Activated T-helper 17 cell treated with anti-CD3 and anti-CD28 coated beads, Interleukin-2, amount 50 U/mL, for 72 hours (primary cell): ENCODE measurements around the gene TSPAN11. TPM values are rescaled to one million over a fixed set of nuclear protein-coding genes. Genes with fewer than 3 reads are reported as not detected.

ENCODE experiments used
- ATAC-seq: fragments of 150-1000 bp; cut with Tn5 transposase; replicated peaks from 2 replicates; pipeline ENCODE4 v1.10.0; 2021; ENCODE audit warnings: mild to moderate bottlenecking, moderate library complexity
- H3K27ac Mint-ChIP-seq: one replicate; pipeline ENCODE4 v1.8.0; 2022; ENCODE audit warnings: mixed read lengths
- H3K27me3 Mint-ChIP-seq: one replicate; pipeline ENCODE4 v1.8.0; 2022; ENCODE audit warnings: mixed read lengths
- H3K36me3 Mint-ChIP-seq: one replicate; pipeline ENCODE4 v1.8.0; 2022; ENCODE audit warnings: low read depth, mild to moderate bottlenecking, mixed read lengths
- H3K4me1 Mint-ChIP-seq: one replicate; pipeline ENCODE4 v1.8.0; 2022; ENCODE audit warnings: mixed read lengths
- H3K4me3 Mint-ChIP-seq: one replicate; pipeline ENCODE4 v1.8.0; 2022; ENCODE audit warnings: mild to moderate bottlenecking, mixed read lengths
- H3K9me3 Mint-ChIP-seq: one replicate; pipeline ENCODE4 v1.8.0; 2022; ENCODE audit warnings: mixed read lengths
- total RNA-seq, 2 donors: library from RNA; stranded (reverse); gene quantifications; one replicate each; pipeline ENCODE4 v1.2.3, GENCODE V29; 2022

The TSPAN11 gene
- total RNA-seq, 2 donors from 2014 or later = 0.17 TPM; not detected in 1

- Mint-ChIP-seq H3K9me3 (no peaks in the 10 kb centered on the region), H3K4me3 (no peak overlapping the region), H3K27ac (no peak overlapping the region), H3K4me1 (no peaks in the 10 kb centered on the region), H3K36me3 (no peaks in the 10 kb centered on the region), H3K27me3 (no peaks in the 10 kb centered on the region)
- ATAC-seq = no peak
Observed at GRCh38 chr12:30992381-30992780, 65.8 kb downstream of the TSPAN11 start.

- no peaks in the 10 kb centered on the region for H3K9me3 Mint-ChIP-seq
- H3K27me3 Mint-ChIP-seq = no peaks in the 10 kb centered on the region
- H3K4me3 Mint-ChIP-seq = no peak overlapping the region
- ATAC-seq = no peak
- no peak overlapping the region for H3K27ac Mint-ChIP-seq
- no peaks in the 10 kb centered on the region for H3K4me1 Mint-ChIP-seq
- no peaks in the 10 kb centered on the region for H3K36me3 Mint-ChIP-seq
Observed at GRCh38 chr12:30993766-30994165, 67.2 kb downstream of the TSPAN11 start.

GRCh38 chr12:30994274-30994673 lies 67.7 kb downstream of the TSPAN11 start:
- Mint-ChIP-seq H3K27me3 (no peaks in the 10 kb centered on the region), H3K27ac (no peak overlapping the region), H3K9me3 (no peaks in the 10 kb centered on the region)

GRCh38 chr12:30996255-30996654 lies 69.7 kb downstream of the TSPAN11 start:
- H3K27ac Mint-ChIP-seq = no peak overlapping the region
- H3K36me3 Mint-ChIP-seq = no peaks in the 10 kb centered on the region
- no peaks in the 10 kb centered on the region for H3K9me3 Mint-ChIP-seq
- ATAC-seq = no peak
- H3K4me1 Mint-ChIP-seq = no peaks in the 10 kb centered on the region
- H3K27me3 Mint-ChIP-seq = peaks cover 3% of the 10 kb centered on the region
- H3K4me3 Mint-ChIP-seq = no peak overlapping the region

More at GRCh38 chr12:30994274-30994673, 67.7 kb downstream of the TSPAN11 start:
- no peaks in the 10 kb centered on the region for H3K36me3 Mint-ChIP-seq
- ATAC-seq = no peak
- H3K4me3 Mint-ChIP-seq = no peak overlapping the region
- no peaks in the 10 kb centered on the region for H3K4me1 Mint-ChIP-seq

- H3K9me3 Mint-ChIP-seq = no peaks in the 10 kb centered on the region
- no peak overlapping the region for H3K27ac Mint-ChIP-seq
- no peaks in the 10 kb centered on the region for H3K36me3 Mint-ChIP-seq
- H3K4me1 Mint-ChIP-seq = no peaks in the 10 kb centered on the region
- no peak for ATAC-seq
- peaks cover 3% of the 10 kb centered on the region for H3K27me3 Mint-ChIP-seq
- H3K4me3 Mint-ChIP-seq = no peak overlapping the region
Observed at GRCh38 chr12:30996752-30997151, 70.2 kb downstream of the TSPAN11 start.

GRCh38 chr12:30997685-30998440 lies 71.3 kb downstream of the TSPAN11 start:
- H3K4me3 Mint-ChIP-seq = no peak overlapping the region
- no peaks in the 10 kb centered on the region for H3K36me3 Mint-ChIP-seq
- no peak for ATAC-seq
- H3K27ac Mint-ChIP-seq = no peak overlapping the region
- H3K9me3 Mint-ChIP-seq = no peaks in the 10 kb centered on the region
- H3K4me1 Mint-ChIP-seq = no peaks in the 10 kb centered on the region
- peaks cover 3% of the 10 kb centered on the region for H3K27me3 Mint-ChIP-seq

- H3K27me3 Mint-ChIP-seq = peaks cover 3% of the 10 kb centered on the region
- no peak overlapping the region for H3K4me3 Mint-ChIP-seq
- no peaks in the 10 kb centered on the region for H3K4me1 Mint-ChIP-seq
- H3K36me3 Mint-ChIP-seq = no peaks in the 10 kb centered on the region
- ATAC-seq = no peak
- no peak overlapping the region for H3K27ac Mint-ChIP-seq
- H3K9me3 Mint-ChIP-seq = no peaks in the 10 kb centered on the region
Observed at GRCh38 chr12:30999011-30999410, 72.5 kb downstream of the TSPAN11 start.

- Mint-ChIP-seq H3K4me1 (no peaks in the 10 kb centered on the region), H3K27me3 (peaks cover 3% of the 10 kb centered on the region), H3K36me3 (no peaks in the 10 kb centered on the region), H3K27ac (no peak overlapping the region), H3K9me3 (no peaks in the 10 kb centered on the region), H3K4me3 (no peak overlapping the region)
- no peak for ATAC-seq
Observed at GRCh38 chr12:30999723-31000122, 73.2 kb downstream of the TSPAN11 start.

GRCh38 chr12:31000751-31001150 lies 74.2 kb downstream of the TSPAN11 start:
- no peaks in the 10 kb centered on the region for H3K4me1 Mint-ChIP-seq
- H3K27ac Mint-ChIP-seq = no peak overlapping the region
- no peaks in the 10 kb centered on the region for H3K9me3 Mint-ChIP-seq
- ATAC-seq = no peak
- peaks cover 3% of the 10 kb centered on the region for H3K27me3 Mint-ChIP-seq
- H3K36me3 Mint-ChIP-seq = no peaks in the 10 kb centered on the region
- H3K4me3 Mint-ChIP-seq = no peak overlapping the region

- ATAC-seq = no peak
- H3K36me3 Mint-ChIP-seq = no peaks in the 10 kb centered on the region
- no peaks in the 10 kb centered on the region for H3K9me3 Mint-ChIP-seq
- H3K4me1 Mint-ChIP-seq = no peaks in the 10 kb centered on the region
- H3K27ac Mint-ChIP-seq = no peak overlapping the region
- H3K4me3 Mint-ChIP-seq = no peak overlapping the region
- H3K27me3 Mint-ChIP-seq = peaks cover 3% of the 10 kb centered on the region
Observed at GRCh38 chr12:31001581-31002360, 75.2 kb downstream of the TSPAN11 start.

GRCh38 chr12:31002361-31002725 lies 75.8 kb downstream of the TSPAN11 start:
- H3K4me1 Mint-ChIP-seq = no peaks in the 10 kb centered on the region
- no peak overlapping the region for H3K4me3 Mint-ChIP-seq
- H3K27me3 Mint-ChIP-seq = peaks cover 3% of the 10 kb centered on the region
- H3K36me3 Mint-ChIP-seq = no peaks in the 10 kb centered on the region
- ATAC-seq = no peak
- no peaks in the 10 kb centered on the region for H3K9me3 Mint-ChIP-seq
- no peak overlapping the region for H3K27ac Mint-ChIP-seq

GRCh38 chr12:31002999-31003398 lies 76.5 kb downstream of the TSPAN11 start:
- no peak for ATAC-seq
- Mint-ChIP-seq H3K27ac (no peak overlapping the region), H3K36me3 (no peaks in the 10 kb centered on the region), H3K4me1 (no peaks in the 10 kb centered on the region), H3K9me3 (no peaks in the 10 kb centered on the region), H3K4me3 (no peak overlapping the region), H3K27me3 (peaks cover 3% of the 10 kb centered on the region)

- Mint-ChIP-seq H3K4me3 (no peak overlapping the region), H3K4me1 (no peaks in the 10 kb centered on the region), H3K27me3 (peaks cover 3% of the 10 kb centered on the region), H3K27ac (no peak overlapping the region), H3K36me3 (no peaks in the 10 kb centered on the region), H3K9me3 (no peaks in the 10 kb centered on the region)
- ATAC-seq = no peak
Observed at GRCh38 chr12:31003861-31004640, 77.5 kb downstream of the TSPAN11 start.

GRCh38 chr12:31004666-31005065 lies 78.1 kb downstream of the TSPAN11 start:
- no peak for ATAC-seq
- peaks cover 3% of the 10 kb centered on the region for H3K27me3 Mint-ChIP-seq
- no peaks in the 10 kb centered on the region for H3K9me3 Mint-ChIP-seq
- H3K27ac Mint-ChIP-seq = no peak overlapping the region
- no peak overlapping the region for H3K4me3 Mint-ChIP-seq
- no peaks in the 10 kb centered on the region for H3K36me3 Mint-ChIP-seq
- no peaks in the 10 kb centered on the region for H3K4me1 Mint-ChIP-seq
